ENCODE results near the gene FCF1.
A peak's percentile ranks its signal among the peaks of the same experiment; 100 is the strongest.

The FCF1 gene

DNA sequence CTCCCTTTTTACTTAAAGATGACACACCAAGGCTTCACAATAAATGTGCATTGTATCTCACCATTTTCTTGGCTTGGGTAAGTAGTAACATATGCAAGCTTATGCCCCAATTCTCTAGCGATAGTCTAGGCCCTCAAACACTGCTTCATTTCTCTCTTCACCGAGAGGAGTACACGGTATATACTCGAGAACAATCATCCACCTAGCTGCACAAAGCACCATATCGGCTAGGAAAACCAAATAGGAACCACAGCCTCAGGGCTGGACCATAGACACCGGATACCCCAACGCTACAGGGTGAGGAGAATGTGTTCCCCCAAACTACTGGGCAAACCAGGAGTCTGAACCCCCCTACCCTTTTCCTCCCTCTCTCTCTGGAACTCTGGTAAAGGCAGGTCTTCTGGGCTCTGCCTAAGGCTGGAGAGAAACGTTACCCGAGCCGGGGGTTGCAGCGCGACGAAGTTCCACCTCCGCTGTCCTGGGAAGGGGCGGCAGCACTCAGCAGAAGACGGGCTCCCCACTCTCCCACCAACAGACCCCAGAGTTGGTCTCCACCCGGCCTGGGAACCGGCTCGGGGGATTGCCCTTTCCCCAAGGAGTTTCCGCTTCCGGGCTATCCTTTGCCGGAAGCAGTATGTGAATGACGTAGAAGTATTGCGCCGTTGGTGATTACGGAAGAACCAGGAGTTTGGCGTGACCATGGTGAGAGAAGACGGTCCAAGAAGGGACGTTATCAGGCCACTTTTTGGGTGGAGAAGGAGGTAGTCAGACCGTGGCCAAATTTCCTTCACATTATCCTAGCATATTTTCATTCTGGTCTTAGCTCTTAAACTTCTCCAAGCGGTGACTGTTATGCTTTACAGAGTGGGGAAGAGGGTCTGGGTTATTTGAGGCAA, at the start of gene FCF1, which contains the start of gene AREL1:
Gene FCF1, plus strand, starts transcription at position 646 of the 896 bp plus-strand sequence. Its CDS starts 54 bp downstream, at position 700.
Gene AREL1, minus strand, starts transcription at position 582 of the 896 bp plus-strand sequence. CDS start 27,465 bp downstream, outside the sequence.
- DNase-seq, result no peak

GRCh38 chr14:74663884-74664283, 49.1 kb upstream of the FCF1 start:
- no peak for DNase-seq

DNA sequence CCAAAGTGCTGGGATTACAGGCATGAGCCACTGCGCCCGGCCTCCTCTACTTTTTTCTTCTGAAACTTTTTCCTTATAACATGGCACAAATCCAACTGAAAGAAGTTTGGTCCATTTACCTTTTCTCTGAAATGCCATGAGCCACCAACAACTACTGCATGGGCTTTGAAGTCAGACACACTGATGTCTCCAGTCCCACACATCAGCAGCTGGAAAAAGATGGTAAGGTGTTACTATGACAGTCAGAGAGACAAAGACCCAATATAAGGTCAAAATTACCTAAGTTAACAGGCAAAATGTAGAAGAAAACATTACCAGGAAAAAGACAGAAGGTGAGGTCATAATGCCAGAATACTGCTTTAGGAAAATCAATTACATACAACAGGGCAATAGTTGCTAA, 48.2 kb upstream of the FCF1 start:
- no peak for DNase-seq

GRCh38 chr14:74667758-74668157, 45.2 kb upstream of the FCF1 start:
- DNase-seq, result no peak

- no peak for DNase-seq
Measured at GRCh38 chr14:74669256-74669655, 43.7 kb upstream of the FCF1 start.

- no peak for DNase-seq
Measured at GRCh38 chr14:74669846-74670245, 43.1 kb upstream of the FCF1 start.

DNA sequence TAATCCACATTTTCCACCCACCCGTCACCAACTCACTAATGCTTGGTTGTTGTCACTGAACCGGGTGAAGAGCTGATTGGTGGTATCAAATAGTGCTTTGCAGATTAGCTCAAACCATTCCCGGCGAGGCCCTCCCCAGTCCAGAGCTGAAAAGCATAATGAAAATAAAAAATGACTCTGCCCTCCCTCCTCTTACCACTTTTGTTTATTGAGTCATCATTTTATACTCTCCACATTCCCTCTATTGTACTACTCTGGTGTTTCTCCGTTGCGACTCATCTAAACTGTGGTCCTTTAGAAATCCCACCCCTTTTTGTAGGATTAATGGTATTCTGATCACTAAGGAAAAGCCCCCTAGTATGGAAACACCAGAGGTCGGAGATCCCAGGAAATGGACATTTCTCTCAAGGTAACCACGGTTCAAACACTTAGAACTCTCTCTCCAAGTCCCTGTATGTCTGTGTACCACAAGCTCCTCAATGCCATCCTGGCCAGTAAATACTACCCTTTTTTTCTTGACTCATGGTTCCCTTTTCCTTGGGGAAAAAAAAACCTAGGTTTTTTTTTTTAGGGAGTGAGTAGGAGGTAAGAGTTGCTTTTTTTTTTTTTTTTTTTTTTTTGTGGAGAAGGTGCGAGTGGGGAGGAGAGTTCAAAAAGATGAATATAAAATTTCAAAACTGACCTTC, 42.1 kb upstream of the FCF1 start:
- no peak for DNase-seq

DNA sequence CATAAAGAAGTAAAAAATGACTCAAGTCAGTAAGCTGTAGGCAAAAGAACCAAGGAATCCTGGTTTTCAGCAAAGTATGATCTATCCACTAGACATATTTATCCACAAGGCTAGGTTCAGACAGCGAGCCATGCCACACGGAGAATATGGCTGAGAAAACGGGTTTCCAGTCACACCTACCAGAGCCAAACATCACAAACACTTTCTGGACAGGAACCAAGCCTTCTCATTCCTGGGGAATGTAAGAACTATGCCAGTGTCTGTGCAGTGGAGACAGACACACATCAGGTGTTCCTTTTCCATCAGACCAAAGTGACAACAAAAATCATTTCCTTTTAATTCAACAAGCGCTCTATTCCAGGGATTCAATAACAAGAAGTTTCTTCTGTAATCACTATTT, 41.2 kb upstream of the FCF1 start:
- no peak for DNase-seq

- no peak for DNase-seq
Measured at GRCh38 chr14:74673768-74674167, 39.2 kb upstream of the FCF1 start.

DNA sequence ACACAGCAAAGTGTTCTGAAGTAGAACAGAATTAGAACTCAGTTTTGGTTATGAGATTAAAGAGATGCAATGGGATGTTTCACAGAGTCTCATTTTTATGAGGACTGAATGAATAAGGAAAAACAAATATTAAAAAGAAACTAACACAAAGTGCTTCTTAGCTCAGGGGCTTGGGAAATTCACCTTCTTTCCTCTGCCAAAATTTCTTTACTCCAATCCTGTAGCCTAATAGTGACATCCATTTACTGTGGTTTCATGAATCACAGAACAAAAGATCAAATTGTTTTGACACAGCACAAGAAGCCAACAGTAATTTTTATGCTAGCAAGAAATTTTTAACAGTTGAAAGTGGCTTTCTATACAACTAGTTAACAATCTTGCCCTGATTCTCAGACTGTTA, 37.7 kb upstream of the FCF1 start:
- DNase-seq, result no peak

DNA sequence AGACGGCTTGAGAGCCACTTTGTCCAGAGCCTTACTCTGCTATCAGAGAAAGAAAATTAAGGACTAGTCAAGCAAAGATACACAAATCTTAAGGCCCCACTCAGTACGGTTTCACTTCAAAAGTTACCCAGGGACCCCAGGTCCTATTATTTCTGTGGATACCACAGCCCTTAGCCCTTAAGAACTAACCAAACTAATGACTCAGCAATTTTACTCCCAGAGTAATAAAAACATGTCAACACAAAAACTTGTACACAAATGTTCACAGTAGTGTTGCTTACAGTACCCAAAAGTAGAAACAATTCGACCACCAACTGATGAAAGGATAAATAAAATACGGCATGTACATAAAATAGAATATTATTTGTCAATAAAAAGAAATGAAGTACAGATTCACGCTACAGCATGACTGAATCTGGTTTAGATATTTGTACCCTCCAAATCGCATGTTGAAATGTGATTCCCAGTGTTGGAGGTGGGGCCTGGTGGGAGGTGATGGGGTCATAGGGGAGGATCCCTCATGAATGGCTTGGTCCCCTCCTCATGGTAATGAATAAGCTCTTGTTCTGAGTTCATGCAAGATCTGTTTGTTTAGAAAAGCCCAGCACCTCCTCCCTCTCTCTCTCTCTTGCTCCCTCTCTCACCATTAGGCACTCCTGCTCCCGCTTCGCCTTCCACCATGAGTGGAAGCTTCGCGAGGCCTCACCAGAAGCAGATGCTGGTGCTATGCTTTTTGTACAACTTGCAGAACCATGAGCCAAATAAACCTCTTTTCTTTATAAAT, 30.6 kb upstream of the FCF1 start:
- DNase-seq, result peak; percentile 8 to 60

DNA sequence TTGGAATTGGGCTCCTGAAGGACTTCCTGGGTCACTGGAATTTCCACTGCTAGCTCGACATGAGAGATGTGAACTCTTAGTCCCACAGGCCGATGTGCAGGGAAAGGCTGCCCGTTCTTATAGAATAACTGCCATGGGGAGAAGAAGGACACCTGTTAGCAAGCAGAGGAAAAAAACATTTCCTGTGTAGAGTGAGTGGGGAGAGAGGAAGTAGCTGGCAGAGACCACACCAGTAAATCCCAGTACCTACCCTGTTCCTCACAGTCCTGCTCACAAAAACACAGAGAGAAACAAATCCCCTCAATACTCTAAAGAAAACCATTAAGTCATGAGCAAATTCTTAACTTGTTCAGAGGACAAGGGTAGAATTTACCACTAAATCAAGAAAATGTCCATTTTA, 29.5 kb upstream of the FCF1 start:
- DNase-seq, result no peak

DNA sequence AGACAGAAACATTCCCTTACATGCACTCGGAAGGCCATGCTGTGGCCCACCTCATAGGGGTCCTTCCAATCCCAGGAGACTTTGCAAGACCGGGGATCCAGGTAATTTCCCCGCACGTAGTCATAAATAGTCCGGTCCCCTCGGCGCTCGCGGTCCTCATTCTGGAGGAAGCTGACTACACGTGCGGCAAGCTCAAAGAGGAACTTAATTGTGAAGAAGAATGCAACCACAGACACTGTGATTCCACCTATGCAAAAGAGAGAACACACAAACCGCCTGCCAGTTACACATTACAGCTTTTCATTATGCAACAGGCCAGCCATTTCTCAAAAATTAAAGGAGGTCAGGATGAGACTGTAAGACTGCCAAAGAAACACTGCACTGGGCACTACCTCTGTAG, 28.5 kb upstream of the FCF1 start:
- no peak for DNase-seq

GRCh38 chr14:74685056-74685455, 27.9 kb upstream of the FCF1 start:
- DNase-seq, result no peak

- DNase-seq, result no peak
Measured at GRCh38 chr14:74685921-74686678, 26.8 kb upstream of the FCF1 start.

DNA sequence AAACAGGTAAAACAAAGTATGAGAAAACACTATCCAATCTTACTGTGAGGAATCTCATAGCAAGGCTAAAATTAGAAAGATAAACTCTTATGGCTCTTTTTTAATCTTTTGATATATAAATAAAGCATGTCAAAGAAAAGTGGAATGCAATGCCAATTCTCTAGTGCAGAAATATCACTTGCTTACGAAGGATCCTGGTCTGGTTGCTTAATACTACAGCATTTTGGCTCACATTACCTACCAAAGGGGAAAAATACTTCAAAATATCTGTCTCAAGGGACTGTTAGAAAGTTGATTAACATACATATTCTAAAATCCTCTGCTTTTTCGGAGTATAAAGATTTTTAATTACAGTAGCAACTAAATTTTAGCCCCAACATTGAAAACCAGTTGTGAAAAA, 21.5 kb upstream of the FCF1 start:
- DNase-seq, result no peak

GRCh38 chr14:74693191-74693590, 19.8 kb upstream of the FCF1 start:
- DNase-seq, result no peak

DNA sequence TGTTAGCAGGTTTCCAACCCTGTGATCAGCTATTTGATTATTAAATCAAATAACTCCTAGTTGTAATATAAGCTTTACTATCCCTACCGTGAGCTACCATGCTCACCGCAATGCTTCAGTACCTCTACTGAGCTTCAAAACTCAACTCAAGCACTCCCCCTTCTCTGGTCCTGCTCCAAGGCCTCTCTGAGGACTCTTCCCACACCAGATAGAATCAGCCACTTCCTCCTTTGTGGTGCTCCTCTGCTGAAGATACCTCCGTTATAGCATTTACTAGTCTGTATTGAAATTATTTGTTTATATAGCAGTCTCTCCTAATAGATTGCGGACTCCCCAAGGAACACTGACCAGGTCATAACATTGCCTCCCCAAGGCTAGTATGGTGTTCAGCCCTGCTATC, 17.5 kb upstream of the FCF1 start:
- DNase-seq, result no peak

- DNase-seq, result no peak
Measured at GRCh38 chr14:74697011-74697410, 15.9 kb upstream of the FCF1 start.

- no peak for DNase-seq
Measured at GRCh38 chr14:74697543-74697942, 15.4 kb upstream of the FCF1 start.

DNA sequence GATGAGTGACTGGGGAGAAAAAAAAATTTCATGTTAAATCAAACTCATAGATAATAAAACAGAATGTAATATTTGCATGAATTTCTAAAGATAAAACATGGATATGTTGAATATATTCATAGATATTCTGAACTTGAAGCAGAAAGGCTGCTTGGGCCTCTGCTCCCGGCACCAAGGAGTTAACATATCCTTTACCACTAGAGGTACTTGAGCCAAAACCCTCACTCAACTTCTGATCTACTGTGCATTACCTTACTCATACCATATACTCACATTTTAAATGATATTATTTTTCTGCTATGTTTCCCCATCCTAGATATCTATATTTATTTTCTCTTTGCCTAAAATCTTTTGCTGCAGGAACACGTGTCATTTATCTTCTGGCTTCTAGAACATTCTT, 15.0 kb upstream of the FCF1 start:
- no peak for DNase-seq

DNA sequence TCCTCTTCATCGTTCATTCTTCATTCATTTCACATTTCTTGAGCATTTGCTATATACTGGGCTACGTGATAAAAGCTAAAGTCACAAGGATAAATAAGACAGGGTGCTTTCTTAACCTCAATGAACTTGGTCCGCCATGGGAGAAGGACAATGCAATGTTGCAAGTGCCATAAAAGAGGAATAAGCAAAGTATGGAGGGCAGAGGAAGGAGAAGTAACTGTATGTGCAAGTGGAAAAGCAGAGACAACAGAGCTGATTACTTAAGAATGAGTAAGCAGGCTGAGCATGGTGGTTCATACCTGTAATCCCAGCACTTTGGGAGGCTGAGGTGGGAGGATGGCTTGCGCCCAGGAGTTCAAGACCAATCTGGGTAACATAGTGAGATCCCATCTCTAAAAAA, 14.5 kb upstream of the FCF1 start:
- no peak for DNase-seq

DNA sequence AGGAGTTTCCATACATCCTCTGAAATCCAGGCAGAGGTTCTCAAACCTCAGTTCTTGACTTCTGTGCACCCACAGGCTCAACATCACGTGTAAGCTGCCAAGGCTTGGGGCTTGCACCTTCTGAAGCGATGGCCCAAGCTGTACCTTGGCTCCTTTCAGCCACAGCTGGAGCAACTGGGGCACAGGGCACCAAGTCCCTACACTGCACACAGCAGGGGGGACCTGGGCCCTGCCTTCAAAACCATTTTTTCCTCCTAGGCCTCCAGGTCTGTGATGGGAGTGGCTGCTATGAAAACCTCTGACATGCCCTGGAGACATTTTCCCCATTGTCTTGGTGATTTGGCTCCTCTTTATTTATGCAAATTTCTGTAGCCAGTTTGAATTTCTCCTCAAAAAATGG, 10.7 kb upstream of the FCF1 start:
- DNase-seq, result no peak

All from hippocampal formation (tissue), 2 donors.